CD4-positive, alpha-beta T cell treated with Interferon alpha-2 for 1 hour (primary cell): Measurements from ENCODE around the gene TMEM250.
A peak's percentile ranks its signal among the peaks of the same experiment; 100 is the strongest.

Experiments used
- DNase-seq, 2 donors: peaks; one replicate each; pipeline ENCODE4 v3.0.0-alpha.2; 2020 to 2022

Gene TMEM250

DNA sequence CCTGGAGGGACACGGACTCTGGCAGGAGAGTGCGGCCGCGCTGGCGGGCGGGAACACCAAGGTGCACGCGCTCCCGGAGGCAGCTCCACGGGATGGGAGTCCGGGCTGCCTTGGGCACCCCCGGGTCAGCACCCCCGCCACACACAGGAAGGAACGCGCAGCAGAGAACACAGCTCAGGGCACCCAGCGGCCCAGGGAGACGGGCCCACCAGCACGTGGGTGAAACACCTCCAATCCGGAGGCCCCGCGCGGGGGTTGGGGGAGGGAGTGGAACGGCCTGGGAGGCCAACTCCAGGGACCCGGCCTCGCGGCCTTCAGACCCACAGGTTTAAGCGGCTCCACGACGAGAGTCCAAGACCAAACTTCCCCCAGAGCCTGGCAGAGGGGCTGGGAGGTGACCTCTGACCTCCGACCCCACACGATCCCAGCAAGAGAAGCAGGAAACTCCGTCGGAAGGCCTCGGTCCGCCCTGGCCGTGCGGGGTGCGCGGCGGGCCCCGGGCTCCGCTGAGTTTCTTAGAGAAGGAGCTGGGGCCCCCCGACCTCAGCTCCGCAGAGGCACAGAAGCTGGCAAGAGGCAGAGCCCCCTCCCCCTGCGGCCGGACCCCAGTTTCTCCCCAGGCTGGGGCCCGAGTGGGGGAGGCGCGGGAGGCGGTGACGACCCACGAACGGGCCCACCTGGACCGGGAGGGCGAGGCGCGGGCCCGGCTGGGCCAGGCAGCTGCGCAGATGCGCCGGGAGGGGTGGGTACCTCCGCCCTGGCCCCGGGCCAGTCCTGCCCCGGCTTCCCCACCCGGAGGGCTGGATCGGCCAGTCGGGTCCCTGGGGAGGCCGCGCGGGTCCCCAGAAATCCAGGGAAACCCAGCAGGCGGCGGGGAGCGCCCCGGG is 24.4 kb downstream of the TMEM250 start:
- peak; percentile 48 to 60 for DNase-seq

DNA sequence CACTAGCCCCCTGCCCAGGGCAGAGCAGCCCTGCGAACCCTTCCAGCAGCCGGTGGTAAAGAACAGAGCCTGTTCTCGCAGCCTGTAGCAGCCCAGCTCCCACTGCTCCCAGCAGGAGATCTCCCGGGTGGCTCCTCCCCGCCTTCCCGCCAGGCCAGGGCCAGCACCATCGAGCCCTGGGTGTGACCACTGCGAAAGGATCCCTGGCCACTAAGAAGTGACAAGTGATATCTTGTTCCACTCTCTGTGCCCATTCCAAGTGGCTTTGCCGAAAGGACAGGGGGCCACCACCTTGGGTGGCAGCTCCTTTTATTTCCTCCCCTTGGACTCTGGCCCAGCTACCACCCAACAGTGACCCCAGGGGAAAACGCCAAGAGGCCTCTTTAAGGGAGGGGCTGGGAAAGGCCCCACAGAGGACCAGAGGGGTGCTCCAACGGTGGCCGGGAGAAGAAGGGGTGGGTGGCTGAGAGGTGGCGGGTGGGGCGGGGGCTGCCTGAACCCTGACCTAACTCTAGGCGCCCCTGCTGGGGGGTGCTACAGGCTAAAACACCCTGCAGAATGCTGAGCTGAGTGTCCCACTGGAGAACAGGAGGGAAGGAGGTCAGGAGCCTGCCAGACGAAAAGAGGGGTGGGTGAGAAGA is 25.2 kb downstream of the TMEM250 start:
- DNase-seq: no peak

DNA sequence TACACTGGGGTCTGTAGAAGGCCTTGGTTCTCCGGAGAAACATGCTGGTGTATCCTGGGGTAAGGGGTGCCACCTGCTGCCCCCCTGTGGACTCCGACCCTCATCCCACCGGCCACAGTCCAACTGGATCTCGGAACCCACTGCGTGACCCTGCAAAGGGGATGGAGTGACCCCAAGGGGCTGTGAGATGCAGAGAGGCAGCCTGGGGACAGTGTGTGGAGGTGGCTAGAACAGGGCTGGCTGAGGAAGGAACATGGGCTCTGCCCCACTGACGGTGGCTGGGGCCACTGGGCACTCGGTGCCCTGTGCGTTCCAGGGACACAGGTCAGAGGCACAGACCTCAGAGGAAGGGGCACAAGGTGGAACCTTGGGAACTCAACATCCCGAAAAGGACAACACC is 25.9 kb downstream of the TMEM250 start:
- no peak for DNase-seq

DNA sequence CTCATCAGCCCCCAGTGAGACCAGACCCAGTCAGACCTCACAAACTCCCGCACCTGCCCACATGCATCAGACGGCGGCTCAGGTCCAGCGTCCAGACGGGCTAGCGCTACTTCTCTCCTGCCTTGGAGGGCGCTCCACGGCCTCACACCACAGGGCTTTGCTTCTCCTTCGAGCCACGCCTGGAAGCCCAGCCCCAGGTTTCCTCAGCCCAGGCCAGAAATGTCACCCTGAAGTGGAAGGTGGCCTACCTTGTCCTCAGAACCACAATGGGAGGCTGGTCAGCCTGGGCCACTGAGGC is 26.4 kb downstream of the TMEM250 start:
- DNase-seq: no peak

DNA sequence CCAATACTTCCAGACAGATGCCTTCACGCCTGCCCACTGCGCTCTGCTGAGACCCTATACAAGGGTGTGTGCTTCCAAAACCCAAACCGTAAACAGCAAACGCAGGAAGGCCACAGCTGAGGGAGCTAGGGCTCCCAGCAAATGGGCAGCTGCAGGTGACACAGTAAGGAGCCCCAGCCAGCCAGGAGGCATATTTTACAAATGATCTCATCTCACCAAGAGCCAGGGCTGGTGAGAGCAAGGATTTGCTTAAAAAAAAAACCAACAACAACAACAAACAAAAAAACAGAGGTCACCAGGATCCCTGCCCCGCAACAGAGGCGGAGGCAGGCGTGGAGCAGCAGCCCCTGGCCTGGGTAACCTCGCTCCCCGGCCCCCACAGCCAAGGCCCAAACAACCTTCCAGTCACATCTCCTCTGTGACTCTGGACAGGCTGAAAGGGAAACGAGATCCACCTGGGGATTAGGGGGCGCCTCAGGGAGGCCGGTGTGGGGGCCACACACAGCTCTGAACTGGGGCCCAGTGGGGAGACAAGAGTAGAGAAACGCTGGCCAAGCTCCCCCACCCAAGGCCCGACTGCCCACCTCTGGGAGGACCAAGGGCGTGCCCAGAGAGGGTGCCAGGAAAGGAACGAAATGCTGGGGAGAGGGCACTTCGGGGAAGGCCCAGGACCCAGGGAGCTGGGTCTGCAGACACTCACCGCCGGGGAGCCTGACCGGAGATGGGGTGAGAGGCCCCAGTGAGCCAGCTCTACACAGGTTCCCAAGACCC is 26.9 kb downstream of the TMEM250 start:
- DNase-seq: no peak

DNA sequence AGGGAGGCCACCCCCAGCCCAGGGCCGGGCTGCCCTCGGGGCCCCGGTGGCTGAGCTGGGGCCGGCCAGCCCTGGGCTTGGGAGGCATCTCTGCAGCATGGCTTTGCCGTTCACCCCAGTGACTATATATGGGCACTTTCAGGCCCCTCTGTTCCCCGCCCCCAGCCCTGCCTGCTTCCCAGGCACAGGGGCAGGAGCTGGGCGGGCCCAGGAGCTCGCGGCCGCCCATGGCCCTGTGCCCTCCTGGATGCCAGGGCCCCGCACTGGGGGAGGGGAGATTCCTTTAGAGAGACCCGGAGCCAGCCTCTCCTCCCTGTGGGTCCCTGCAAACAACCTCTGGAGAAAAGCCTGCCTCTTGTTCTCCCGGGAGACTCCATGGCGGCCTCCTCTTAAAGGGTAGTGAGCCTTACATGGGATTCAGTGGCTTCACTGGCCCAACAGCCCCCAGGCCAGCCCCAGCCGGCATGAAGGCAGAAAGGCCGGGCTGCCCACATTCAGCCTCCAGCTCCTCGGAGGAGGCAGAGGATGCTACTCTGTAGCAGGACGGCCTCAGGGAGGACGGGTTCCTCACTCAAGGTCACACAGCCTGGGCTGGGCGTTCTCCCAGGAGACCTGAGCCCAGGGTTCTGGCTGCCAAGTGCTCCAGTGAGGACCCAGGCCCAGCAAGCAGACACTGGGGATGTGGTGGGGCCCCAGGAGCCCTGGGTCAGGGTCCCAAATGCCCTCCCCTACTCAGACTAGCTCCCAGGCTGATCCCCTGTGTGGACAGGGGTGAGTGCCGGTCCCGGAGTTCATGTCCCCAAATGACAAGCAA is 27.7 kb downstream of the TMEM250 start:
- no peak for DNase-seq

DNA sequence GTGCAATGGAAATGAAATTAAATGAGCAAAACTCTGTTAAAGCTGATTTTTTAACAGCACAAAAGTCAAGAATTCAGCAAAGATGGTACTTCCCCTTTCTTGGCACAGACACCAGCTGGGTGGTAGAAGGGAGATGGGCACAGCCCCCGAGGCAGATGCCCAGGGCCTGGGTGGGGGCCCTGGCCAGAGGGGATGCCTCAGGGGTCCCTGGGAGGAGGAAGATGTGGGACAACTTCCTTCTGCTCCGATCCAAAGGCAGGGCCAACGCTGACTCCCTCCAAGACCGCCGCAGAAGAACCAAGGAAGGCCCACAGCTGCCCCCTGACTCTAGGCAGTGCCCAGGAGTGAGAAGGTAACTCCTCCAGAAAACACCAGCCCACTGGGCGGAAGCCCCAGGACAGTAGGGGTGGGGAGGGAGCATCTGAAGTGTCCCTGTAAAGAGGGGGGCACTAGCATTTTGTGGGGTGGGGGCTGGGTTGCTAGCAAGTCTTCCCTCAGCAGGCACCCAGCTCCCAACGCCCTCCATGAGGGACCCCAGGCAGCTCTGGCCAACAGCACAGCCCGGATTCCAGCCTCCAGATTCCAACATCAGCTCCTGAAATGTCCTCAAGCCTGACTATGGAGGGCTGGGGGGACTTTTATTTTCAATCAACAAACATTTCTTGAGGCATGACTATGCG is 28.5 kb downstream of the TMEM250 start:
- no peak for DNase-seq

DNA sequence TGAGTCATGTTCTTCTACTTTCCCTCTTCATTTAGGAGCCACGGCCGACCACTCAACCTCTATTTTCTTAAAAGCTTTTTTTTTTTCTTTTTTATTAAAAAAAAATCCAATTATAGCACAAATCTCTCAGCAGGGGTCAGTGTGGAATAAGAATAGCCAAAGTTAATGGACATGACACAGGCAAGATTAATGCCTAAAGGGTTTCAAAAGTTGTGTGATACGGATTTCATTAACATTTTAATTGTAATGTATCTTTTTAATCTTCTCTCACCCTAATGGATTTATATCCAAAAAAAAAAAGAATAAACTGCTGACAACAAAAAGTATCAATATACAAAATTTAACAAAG is 29.0 kb downstream of the TMEM250 start:
- peak in 1 of 2 donors; percentile 65 for DNase-seq

DNA sequence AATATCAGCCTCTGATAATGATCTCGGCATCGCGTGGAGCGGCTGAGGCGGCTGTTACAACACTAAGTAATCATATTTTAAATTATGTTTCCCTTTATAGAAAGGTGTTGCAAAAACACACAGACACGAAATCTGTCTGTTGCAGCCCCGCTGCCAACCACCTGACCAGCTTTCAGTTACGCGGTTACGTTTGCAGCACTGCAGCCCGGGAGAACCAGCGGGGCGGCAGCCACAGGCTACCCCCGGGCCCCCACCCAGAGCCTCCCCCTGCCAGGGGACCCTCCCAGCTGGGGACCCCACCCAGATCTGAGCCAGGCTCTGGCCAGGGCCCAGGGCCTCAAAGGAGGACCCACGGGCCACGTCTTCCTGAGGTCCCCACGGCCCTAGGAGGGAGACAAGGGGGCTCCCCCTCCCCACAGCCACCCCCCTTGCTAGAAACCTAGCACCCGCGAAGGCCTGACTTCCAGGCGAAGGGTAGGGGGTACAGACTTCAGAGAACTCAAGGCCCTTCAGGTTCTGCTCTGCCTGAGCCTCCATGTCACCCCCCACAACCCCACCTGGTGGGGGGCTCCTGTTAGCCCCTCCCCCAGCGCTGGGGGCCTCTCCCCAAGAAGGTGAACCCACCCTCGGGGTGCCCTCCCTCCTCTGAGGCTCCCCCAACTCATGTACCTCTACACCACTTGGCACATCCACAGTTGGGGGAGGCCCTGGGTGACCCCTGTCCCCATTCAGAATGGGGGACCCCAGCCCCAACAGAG is 29.6 kb downstream of the TMEM250 start:
- no peak for DNase-seq

DNA sequence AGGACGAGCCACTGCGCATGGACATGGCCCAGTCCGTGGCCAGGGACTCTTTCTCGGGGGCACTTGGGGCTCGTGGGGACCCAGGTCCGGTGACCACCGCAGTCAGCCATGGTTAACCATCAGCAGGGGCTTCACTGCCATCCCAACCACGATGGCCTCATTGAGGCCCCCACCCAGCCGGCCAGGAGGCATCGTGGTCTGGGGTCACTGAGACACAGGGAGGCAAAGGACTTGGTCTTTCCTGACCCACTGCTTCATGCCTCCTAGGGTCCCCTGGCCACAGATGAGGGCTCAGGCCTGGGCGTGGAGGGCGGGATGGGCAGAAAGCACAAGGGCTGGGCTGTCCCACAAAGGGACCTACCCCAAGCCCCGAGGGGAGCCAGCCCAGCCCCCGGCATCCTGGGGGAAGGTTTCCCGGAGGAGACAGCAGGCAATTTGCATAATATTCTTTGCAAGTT is 30.2 kb downstream of the TMEM250 start:
- DNase-seq: no peak

DNA sequence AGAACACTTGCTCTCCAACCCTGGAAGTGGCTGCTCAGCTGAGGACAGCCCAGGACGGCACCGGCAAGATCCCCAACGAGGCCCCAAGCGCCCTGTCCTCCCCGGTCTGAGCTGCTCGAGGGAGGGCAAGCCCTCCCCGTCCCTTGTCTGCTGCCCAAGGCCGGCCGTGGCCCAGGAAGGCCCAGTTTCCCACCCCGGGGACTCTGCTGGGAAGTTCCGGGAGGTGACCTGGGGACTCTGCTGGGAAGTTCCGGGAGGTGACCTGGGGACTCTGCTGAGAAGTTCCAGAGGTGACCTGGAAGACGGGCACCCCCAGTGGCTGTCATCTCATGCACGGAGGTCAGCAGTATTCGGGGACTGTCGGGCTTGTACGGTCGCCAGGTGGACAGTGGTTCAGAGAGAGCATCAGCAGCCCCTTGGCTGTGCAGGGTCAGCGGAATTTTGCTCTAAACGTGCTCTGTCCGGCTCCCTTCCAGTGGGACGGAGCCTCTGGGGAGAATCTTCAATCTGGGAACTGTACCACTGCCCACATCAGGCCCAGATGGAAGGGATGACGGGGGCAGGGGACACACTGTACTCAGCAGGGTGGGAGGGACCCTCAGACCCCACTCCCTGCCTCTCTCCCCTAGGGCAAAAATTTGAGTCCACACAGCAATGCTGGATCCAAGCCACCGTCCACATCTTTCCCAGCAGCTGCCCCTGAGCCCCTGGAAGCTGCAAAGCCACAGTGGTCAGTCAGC is 30.8 kb downstream of the TMEM250 start:
- DNase-seq: no peak

DNA sequence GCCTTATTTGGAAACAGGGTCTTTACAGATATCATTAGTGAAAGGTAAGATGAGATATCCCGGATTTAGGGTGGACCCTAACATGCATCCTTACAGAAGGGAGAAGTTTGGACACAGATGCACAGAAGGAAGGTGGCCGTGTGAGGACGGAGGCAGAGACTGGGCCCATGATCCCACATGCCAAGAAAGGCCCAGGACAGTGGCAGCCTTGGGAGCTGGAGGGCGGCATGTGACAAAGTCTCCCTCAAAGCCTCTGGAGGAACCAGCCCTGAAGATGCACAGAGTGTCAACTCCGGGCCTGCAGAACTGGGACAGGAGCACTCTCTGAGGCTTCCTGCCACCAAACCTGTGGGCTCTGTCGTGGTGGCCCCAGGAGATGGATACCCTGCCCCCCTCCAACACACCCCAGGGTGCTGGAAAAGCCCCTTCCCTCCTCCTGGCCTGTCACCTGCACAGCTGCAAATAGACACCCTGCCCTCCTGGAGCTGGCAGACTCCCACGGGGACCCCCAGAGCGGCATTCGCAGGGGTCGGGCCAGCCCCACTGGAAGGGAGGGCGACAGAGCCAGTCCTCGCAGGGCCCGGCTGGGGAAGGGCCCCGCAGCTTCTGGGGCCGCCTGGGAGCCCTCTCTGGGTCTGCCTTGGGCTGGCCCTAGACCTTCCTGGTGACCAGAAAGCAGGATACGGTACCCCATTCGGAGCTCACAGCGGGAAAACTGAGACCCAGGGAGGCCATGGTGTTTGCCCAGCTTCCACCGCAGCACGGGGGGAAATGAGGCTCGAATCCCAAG is 31.5 kb downstream of the TMEM250 start:
- DNase-seq: no peak

DNA sequence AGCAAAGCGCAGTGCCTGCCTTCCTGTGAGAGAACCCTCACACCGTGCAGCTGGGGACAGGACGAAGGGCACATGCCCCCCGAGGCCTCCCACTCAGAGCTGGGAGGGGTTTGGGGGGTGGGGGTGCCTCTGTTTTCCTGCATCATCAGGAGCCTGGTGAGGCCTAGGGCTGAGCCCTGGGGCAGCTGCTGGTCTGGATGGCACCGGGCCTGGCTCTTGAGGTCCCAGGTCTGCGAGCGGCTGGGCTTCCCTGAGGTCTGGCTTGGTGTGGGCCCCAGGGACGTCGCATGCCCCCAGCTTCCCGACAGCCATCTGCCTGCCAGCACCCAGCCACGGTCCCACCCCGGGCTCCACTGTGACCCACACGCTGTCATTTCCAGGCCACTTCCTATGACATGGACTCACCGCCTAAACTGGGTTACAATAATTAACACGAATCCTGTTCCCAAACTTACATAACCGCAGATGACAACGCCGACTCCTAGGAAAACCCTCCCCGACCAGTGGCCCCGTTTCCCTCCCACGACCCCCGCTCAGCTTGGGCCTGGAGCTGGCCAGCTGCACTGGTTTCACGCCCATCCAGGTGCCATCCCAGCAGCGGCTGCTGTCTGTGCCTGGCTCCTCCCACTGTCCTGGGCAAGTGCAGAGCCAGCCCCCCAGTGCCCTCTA is 32.3 kb downstream of the TMEM250 start:
- DNase-seq: no peak

DNA sequence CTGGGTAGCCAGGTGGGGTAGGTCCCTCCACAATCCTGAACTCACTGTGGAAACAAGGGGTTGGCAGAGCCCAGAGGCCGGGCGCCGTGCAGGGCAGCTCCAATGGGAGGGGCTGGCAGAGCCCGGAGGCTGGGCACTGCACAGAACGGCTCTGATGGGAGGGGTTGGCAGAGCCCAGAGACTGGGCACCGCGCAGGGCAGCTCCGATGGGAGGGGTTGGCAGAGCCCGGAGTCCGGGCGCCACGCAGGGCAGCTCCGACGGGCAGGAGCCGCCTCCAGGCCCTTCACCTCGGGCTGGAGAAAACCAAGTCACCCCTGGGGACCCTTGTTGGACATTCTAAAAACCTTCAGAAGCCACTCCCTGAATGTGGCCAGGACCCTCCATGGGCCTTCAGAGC is 32.9 kb downstream of the TMEM250 start:
- DNase-seq: no peak

DNA sequence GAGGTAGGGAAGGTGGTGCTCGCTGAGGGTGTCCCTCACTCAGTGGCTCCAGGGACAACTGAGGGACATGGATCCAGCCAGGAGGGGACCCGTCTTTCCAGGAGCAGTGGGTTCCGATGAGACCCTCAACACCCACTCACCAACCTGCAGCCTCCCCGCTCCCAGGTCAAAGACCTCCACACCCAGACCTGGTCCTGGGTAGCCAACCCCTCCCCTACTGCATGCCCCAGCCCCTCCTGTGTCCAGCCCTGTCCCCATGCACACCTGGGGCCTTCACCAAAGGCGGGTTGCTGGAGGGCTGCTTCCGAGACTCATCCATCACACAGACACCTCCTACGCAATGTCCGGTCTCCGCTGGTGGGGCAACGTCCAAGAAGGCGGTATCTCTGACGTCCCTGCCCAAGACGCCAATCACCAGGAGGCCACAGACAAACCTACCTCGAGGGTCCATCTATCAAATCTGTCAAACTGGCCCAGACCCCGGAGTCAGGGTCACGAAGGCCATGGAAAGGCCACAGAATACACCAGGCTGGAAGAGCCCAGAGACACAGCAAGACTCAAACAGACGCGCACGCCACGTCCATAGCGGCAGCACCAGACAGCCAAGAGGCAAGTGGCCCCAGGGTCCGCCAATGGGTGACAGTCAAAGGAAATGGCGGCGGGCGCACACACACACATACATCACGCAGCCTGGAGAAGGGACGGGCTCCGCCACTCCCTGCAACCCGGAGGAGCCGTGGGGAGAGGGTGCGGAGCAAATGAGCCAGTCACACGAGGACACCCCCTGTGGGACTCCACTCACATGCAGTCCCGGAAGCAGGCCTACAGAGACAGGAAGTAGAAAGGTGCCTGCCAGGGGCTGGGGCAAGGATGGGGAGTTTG is 34.4 kb downstream of the TMEM250 start:
- DNase-seq: no peak

DNA sequence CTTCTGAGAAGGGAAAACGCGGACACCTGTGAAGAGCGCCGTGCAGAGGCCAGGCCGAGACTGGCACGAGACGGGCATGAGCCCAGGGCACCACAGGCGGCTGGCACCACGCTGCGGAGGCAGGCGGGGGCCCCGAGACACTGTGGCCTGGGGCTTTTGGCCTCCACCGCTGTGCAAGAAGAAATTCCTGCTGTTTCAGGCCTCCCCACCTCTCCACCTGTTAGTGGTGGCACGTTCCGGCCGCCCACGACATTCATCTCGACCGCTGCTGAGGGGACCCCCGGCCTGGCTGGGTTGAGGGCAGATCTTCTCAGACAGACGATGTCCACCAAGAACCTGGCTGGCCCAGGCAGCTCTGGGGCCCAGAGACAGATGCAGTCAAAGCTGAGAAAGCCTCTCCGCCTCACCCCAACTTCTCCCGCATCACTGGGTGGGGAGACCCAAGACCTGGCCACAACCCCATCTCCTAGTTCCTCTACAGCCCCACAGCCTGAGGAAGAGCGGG is 35.1 kb downstream of the TMEM250 start:
- no peak for DNase-seq

DNA sequence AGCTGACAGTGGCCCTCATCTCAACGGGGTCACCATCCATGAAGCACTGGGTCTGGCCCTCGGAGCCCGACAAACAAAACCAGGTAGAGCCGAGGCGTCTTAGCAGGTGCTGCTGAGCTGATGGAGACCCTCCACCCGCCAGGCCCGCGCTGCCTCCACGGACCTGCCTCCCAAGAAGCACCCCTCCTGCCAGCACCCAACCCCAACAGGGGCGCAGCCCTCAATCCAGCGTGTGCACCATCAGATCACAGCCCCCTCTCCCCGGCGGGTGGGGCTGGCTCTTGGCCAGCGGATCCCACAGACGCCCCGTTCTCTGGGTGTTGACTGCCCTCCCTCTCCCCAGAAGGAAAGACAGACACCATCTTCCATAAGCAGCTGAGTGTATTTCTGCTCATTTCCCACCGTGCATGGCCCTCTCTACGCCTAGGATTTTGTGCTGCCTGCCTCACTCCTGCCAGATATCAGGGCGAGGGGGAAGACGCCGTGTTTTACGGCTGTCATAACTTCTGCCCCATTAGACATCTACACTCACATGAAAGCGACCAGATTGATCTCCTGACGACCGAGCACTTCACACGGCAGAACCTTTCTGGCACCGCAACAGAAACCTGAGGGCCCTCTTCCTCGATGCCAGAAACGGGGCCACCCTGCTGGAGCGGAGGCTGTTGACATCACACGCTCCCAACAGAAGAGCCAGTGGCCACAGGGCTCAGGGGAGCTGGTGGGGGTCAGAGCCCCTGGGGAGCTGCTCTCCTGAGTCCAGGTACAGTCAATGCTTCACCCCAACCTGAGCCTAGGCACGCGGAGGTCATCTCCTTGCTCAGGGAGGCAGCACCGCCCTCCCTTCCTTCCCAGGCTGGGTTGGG is 35.9 kb downstream of the TMEM250 start:
- DNase-seq: no peak
